IMR-90 (cell line): Measurements from ENCODE around the gene CACNA2D3. TPM values are rescaled to one million over a fixed set of nuclear protein-coding genes. Genes with fewer than 3 reads are reported as not detected.

Experiments used
- ATAC-seq: fragments of 200-7000 bp; cut with Tn5 transposase; 2 replicates; pipeline ENCODE4 v1.9.1; 2020; ENCODE audit warnings: low read depth, mild to moderate bottlenecking, moderate library complexity
- BruUV-seq: library from RNA; stranded (reverse); fragments of 400-500 nt; replicated peaks from 2 replicates; lab custom pipeline; 2021; lab: Mats Ljungman, UMichigan
- CTCF ChIA-PET: fragments of 300-600 bp; formaldehyde crosslinking; extraction: SDS; loops from one replicate; lab custom pipeline; 2021; ENCODE audit warnings: antibody characterized with exemption; lab: Yijun Ruan, JAX
- POLR2A ChIA-PET: fragments of 300-600 bp; sonication (Branson Sonifier 250); formaldehyde crosslinking; loops from one replicate; lab custom pipeline; 2022; ENCODE audit warnings: antibody characterized with exemption; ENCODE audit not compliant: unreplicated experiment; lab: Charles Lee
- DNase-seq: peaks from one replicate; pipeline ENCODE4 v3.0.0; 2013
- H2AFZ ChIP-seq: replicated peaks from 2 replicates; pipeline ENCODE3; 2013; ENCODE audit warnings: low read length, mild to moderate bottlenecking; ENCODE audit not compliant: poor library complexity
- H2AK5ac ChIP-seq: 2 replicates; pipeline ENCODE4 v1.6.1; 2013; ENCODE audit warnings: low read depth, low read length, inconsistent platforms
- H2AK9ac ChIP-seq: replicated peaks from 2 replicates; pipeline ENCODE3; 2013; ENCODE audit warnings: mild to moderate bottlenecking, low read depth, low read length, moderate library complexity; ENCODE audit not compliant: poor library complexity
- H2BK120ac ChIP-seq: 2 replicates; pipeline ENCODE4 v1.6.1; 2013; ENCODE audit warnings: low read depth, low read length, inconsistent platforms
- H2BK15ac ChIP-seq: 3 replicates; pipeline ENCODE4 v1.6.1; 2013; ENCODE audit warnings: low read depth, low read length, inconsistent platforms
- H2BK20ac ChIP-seq: 2 replicates; pipeline ENCODE4 v1.6.1; 2013; ENCODE audit warnings: low read depth, mild to moderate bottlenecking, inconsistent platforms, low read length, moderate library complexity
- H2BK5ac ChIP-seq: 2 replicates; pipeline ENCODE4 v1.6.1; 2013; ENCODE audit warnings: mild to moderate bottlenecking, low read depth, low read length, inconsistent platforms; ENCODE audit not compliant: poor library complexity, severe bottlenecking
- H3K14ac ChIP-seq: replicated peaks from 2 replicates; pipeline ENCODE4 v1.6.1; 2013; ENCODE audit warnings: low read depth, low read length, inconsistent platforms
- H3K18ac ChIP-seq: 2 replicates; pipeline ENCODE4 v1.6.1; 2013; ENCODE audit warnings: low read depth, low read length, control low read depth
- H3K23ac ChIP-seq: 2 replicates; pipeline ENCODE4 v1.6.1; 2013; ENCODE audit warnings: low read depth, low read length, inconsistent platforms
- H3K27ac ChIP-seq: 2 replicates; pipeline ENCODE4 v1.5.1; 2013; ENCODE audit warnings: mild to moderate bottlenecking, control low read depth, low read length; ENCODE audit not compliant: insufficient read depth
- H3K27me3 ChIP-seq: 2 replicates; pipeline ENCODE4 v1.6.1; 2013; ENCODE audit warnings: low read length; ENCODE audit not compliant: control insufficient read depth, insufficient read depth
- H3K36me3 ChIP-seq: 2 replicates; pipeline ENCODE4 v1.6.1; 2013; ENCODE audit warnings: low read length, mixed read lengths; ENCODE audit not compliant: control insufficient read depth, insufficient read depth
- H3K4ac ChIP-seq: 2 replicates; pipeline ENCODE4 v1.6.1; 2013; ENCODE audit warnings: low read depth, low read length, inconsistent platforms
- H3K4me1 ChIP-seq: 2 replicates; pipeline ENCODE4 v1.6.1; 2013; ENCODE audit warnings: low read length, mixed read lengths; ENCODE audit not compliant: control insufficient read depth, insufficient read depth
- H3K4me2 ChIP-seq: 2 replicates; pipeline ENCODE4 v1.6.1; 2013; ENCODE audit warnings: low read depth, mild to moderate bottlenecking, control low read depth, low read length, moderate library complexity
- H3K4me3 ChIP-seq: 2 replicates; pipeline ENCODE4 v1.5.1; 2013; ENCODE audit warnings: low read depth, mild to moderate bottlenecking, control low read depth, low read length, moderate library complexity; ENCODE audit not compliant: insufficient read depth
- H3K56ac ChIP-seq: 2 replicates; pipeline ENCODE4 v1.6.1; 2013; ENCODE audit warnings: low read length, inconsistent platforms; ENCODE audit not compliant: insufficient read depth; ENCODE audit errors: extremely low read depth
- H3K79me1 ChIP-seq, 2 experiments: 2 replicates each; pipeline ENCODE4 v1.6.1; 2013; ENCODE audit warnings: low read length in 2 of 2, inconsistent platforms in 1 of 2, low read depth in 1 of 2
- H3K9ac ChIP-seq: 2 replicates; pipeline ENCODE4 v1.6.1; 2013; ENCODE audit warnings: low read depth, low read length, control low read depth
- H3K9me1 ChIP-seq: 2 replicates; pipeline ENCODE4 v1.6.1; 2013; ENCODE audit warnings: low read length, inconsistent platforms; ENCODE audit not compliant: insufficient read depth
- H3K9me3 ChIP-seq: 2 replicates; pipeline ENCODE4 v1.6.1; 2013; ENCODE audit warnings: low read length; ENCODE audit not compliant: control insufficient read depth, insufficient read depth
- H4K20me1 ChIP-seq: 2 replicates; pipeline ENCODE4 v1.6.1; 2013; ENCODE audit warnings: low read length, inconsistent platforms; ENCODE audit not compliant: insufficient read depth
- H4K5ac ChIP-seq: 2 replicates; pipeline ENCODE4 v1.6.1; 2013; ENCODE audit warnings: mild to moderate bottlenecking, low read depth, low read length, control low read depth
- H4K8ac ChIP-seq, 2 experiments: 2 replicates each; pipeline ENCODE4 v1.6.1; 2013; ENCODE audit warnings: low read depth in 2 of 2, low read length in 2 of 2, control low read depth in 1 of 2, inconsistent platforms in 1 of 2
- H4K91ac ChIP-seq: 2 replicates; pipeline ENCODE4 v1.6.1; 2013; ENCODE audit warnings: low read depth, low read length, inconsistent platforms; ENCODE audit not compliant: insufficient read depth
- BHLHE40 ChIP-seq: fragments of 150-350 bp; IDR thresholded peaks from 2 replicates; pipeline ENCODE4 v1.6.1; 2016; ENCODE audit warnings: mild to moderate bottlenecking, low read depth, low read length
- CHD1 ChIP-seq: IDR thresholded peaks from 2 replicates; pipeline ENCODE4 v1.6.1; 2012; ENCODE audit warnings: low read depth, low read length, improper control_type of control experiment
- MAFK ChIP-seq: IDR thresholded peaks from 2 replicates; pipeline ENCODE4 v1.6.1; 2012; ENCODE audit warnings: low read depth, low read length, improper control_type of control experiment
- MAZ ChIP-seq: IDR thresholded peaks from 2 replicates; pipeline ENCODE4 v1.6.1; 2012; ENCODE audit warnings: low read depth, mild to moderate bottlenecking, low read length, improper control_type of control experiment, moderate library complexity, borderline replicate concordance
- MXI1 ChIP-seq: IDR thresholded peaks from 2 replicates; pipeline ENCODE4 v1.6.1; 2012; ENCODE audit warnings: low read depth, mild to moderate bottlenecking, low read length, moderate library complexity, borderline replicate concordance
- NFE2L2 ChIP-seq: fragments of 150-350 bp; IDR thresholded peaks from 2 replicates; pipeline ENCODE4 v1.6.1; 2016; ENCODE audit warnings: low read depth, mild to moderate bottlenecking, low read length
- RAD21 ChIP-seq: IDR thresholded peaks from 2 replicates; pipeline ENCODE4 v1.6.1; 2012; ENCODE audit warnings: low read length, improper control_type of control experiment
- RFX5 ChIP-seq: IDR thresholded peaks from 2 replicates; pipeline ENCODE4 v1.8.0; 2012; ENCODE audit warnings: low read depth, mild to moderate bottlenecking, low read length, moderate library complexity
- SMC3 ChIP-seq: fragments of 150-350 bp; IDR thresholded peaks from 2 replicates; pipeline ENCODE4 v1.6.1; 2016; ENCODE audit warnings: low read depth, mild to moderate bottlenecking, antibody characterized with exemption, low read length, moderate library complexity
- WGBS, 2 experiments: methylation state at CpG; one replicate each; pipeline versions ENCODE4 v1.1.5 to v1.1.7; 2013; ENCODE audit warnings: missing lambda C conversion rate in 2 of 2; ENCODE audit not compliant: insufficient read length in 1 of 2; ENCODE audit errors: extremely low coverage in 2 of 2; 5-methylcytosine and 5-hydroxymethylcytosine counted together
- dilution Hi-C: fragments of 300-500 bp; cut with HindIII; formaldehyde crosslinking; loops from one replicate; pipeline ENCODE4 v1.14.3; 2018; ENCODE audit warnings: low sequenced_read_pairs; ENCODE audit not compliant: unreplicated experiment
- in situ Hi-C: fragments of 300-500 bp; cut with MboI; formaldehyde crosslinking; loops from 3 replicates; pipeline ENCODE4 v1.14.3; 2019; ENCODE audit warnings: low sequenced_read_pairs, inconsistent platforms, mixed read lengths
- intact Hi-C: fragments of 100-400 bp; cut with micrococcal nuclease; formaldehyde crosslinking; loops from 2 replicates; pipeline ENCODE4 v1.10.0; 2022
- polyA plus RNA-seq, 3 experiments: library from polyadenylated mRNA; depleted of rRNA; stranded (reverse); fragments of >200 nt; gene quantifications; 2 replicates each; pipeline ENCODE4 v1.2.3, GENCODE V29; 2012; ENCODE audit warnings: low replicate concordance in 1 of 3
- total RNA-seq: library from RNA; depleted of rRNA; stranded (reverse); fragments of >200 nt; gene quantifications from 2 replicates; pipeline ENCODE4 v1.2.3, GENCODE V29; 2012
- TF ChIP-seq, protein P1 (sequence below): conservative IDR thresholded peaks from 2 replicates; pipeline ENCODE4 v1.5.1; 2012; ENCODE audit warnings: mild to moderate bottlenecking, low read depth, low read length, improper control_type of control experiment
- TF ChIP-seq, protein P2 (sequence below): fragments of 150-350 bp; IDR thresholded peaks from 2 replicates; pipeline ENCODE4 v1.6.1; 2016; ENCODE audit warnings: low read depth, mild to moderate bottlenecking, low read length, moderate library complexity, borderline replicate concordance

Gene CACNA2D3
- total and polyA plus RNA-seq, 2 of the 4 experiments (the other 2 are of a cell fraction) = 0.36 to 0.41 TPM

GRCh38 chr3:54759166-54759565, 636.8 kb downstream of the CACNA2D3 start:
- H3K36me3 ChIP-seq = no peaks in the 10 kb centered on the region
- H2AK5ac ChIP-seq = no peak overlapping the region
- no peak overlapping the region for H3K18ac ChIP-seq
- no peak overlapping the region for H3K4me2 ChIP-seq
- ATAC-seq (no peak), DNase-seq (no peak)
- POLR2A ChIA-PET = no interaction called here
- no TSS peak for BruUV-seq
- H3K9ac ChIP-seq = no peak overlapping the region
- H2BK20ac ChIP-seq = no peak overlapping the region
- no peak overlapping the region for H3K23ac ChIP-seq
- H2BK120ac ChIP-seq = no peak overlapping the region
- H3K9me1 ChIP-seq = no peaks in the 10 kb centered on the region; the same call in 1 of the 2 replicates
- H2AK9ac ChIP-seq = no peak overlapping the region
- peak overlapping the region; percentile 14; the same call in 1 of the 3 replicates for H2BK15ac ChIP-seq
- CTCF ChIA-PET = no interaction called here
- H4K20me1 ChIP-seq = no peaks in the 10 kb centered on the region
- dilution Hi-C loops (no loop called here), intact Hi-C loops (loop anchor here (5.0 kb wide), 1 partner anchor 58 kb away; no protein-coding TSS in a partner anchor), in situ Hi-C loops (no loop called here)
- H3K79me1 ChIP-seq = no peaks in the 10 kb centered on the region
- no peaks in the 10 kb centered on the region for H3K9me3 ChIP-seq
- H2AFZ ChIP-seq = no peak overlapping the region
- no peak overlapping the region for H4K5ac ChIP-seq
- no peak overlapping the region for H2BK5ac ChIP-seq
- H3K27ac ChIP-seq = no peak overlapping the region
- peaks cover 23% of the 10 kb centered on the region for H3K4me1 ChIP-seq
- H3K27me3 ChIP-seq = no peaks in the 10 kb centered on the region
- no peak overlapping the region for H4K91ac ChIP-seq
- TF ChIP-seq CHD1 (no peak), RFX5 (no peak), NFE2L2 (no peak), MXI1 (no peak), MAFK (no peak), BHLHE40 (no peak), RAD21 (no peak), SMC3 (no peak), MAZ (no peak)
- TF ChIP-seq, protein P1, sequence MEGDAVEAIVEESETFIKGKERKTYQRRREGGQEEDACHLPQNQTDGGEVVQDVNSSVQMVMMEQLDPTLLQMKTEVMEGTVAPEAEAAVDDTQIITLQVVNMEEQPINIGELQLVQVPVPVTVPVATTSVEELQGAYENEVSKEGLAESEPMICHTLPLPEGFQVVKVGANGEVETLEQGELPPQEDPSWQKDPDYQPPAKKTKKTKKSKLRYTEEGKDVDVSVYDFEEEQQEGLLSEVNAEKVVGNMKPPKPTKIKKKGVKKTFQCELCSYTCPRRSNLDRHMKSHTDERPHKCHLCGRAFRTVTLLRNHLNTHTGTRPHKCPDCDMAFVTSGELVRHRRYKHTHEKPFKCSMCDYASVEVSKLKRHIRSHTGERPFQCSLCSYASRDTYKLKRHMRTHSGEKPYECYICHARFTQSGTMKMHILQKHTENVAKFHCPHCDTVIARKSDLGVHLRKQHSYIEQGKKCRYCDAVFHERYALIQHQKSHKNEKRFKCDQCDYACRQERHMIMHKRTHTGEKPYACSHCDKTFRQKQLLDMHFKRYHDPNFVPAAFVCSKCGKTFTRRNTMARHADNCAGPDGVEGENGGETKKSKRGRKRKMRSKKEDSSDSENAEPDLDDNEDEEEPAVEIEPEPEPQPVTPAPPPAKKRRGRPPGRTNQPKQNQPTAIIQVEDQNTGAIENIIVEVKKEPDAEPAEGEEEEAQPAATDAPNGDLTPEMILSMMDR = no peak
- TF ChIP-seq, protein P2, sequence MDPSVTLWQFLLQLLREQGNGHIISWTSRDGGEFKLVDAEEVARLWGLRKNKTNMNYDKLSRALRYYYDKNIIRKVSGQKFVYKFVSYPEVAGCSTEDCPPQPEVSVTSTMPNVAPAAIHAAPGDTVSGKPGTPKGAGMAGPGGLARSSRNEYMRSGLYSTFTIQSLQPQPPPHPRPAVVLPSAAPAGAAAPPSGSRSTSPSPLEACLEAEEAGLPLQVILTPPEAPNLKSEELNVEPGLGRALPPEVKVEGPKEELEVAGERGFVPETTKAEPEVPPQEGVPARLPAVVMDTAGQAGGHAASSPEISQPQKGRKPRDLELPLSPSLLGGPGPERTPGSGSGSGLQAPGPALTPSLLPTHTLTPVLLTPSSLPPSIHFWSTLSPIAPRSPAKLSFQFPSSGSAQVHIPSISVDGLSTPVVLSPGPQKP = no peak
- no peak overlapping the region for H3K14ac ChIP-seq
- no peak overlapping the region for H3K4me3 ChIP-seq
- WGBS, 2 experiments = no CpG with 5 or more reads among the region's 2 CpGs
- H3K4ac ChIP-seq = no peak overlapping the region
- no peak overlapping the region for H3K56ac ChIP-seq
- no peak overlapping the region for H4K8ac ChIP-seq
